ENCODE results near the gene CACNB2. TPM values are rescaled to one million over a fixed set of nuclear protein-coding genes. Genes with fewer than 3 reads are reported as not detected.

The CACNB2 gene
- total and polyA plus RNA-seq, 2 of the 13 experiments (the other 11 are each of a cell fraction or from before 2014, with no cell fraction given), result not detected

- BruUV-seq (replicated peaks), result no TSS peak
- TF ChIP-seq TFDP2 (CRISPR knock-in tag; IDR thresholded peaks at IDR 0.05) (no peak), FOXP4 (CRISPR knock-in tag; IDR thresholded peaks at IDR 0.05) (no peak), FOXM1 (CRISPR knock-in tag; IDR thresholded peaks at IDR 0.05) (no peak), ATF4 (CRISPR knock-in tag; IDR thresholded peaks at IDR 0.05) (no peak), ZSCAN25 (CRISPR knock-in tag; IDR thresholded peaks at IDR 0.05) (no peak), U2AF2 (IDR thresholded peaks at IDR 0.05; ENCODE audit: low read depth, low read length) (no peak), MED1 (CRISPR knock-in tag; IDR thresholded peaks at IDR 0.05) (no peak), NCOR1 (IDR thresholded peaks at IDR 0.05; ENCODE audit: borderline replicate concordance, low read length) (no peak), IRF2 (CRISPR knock-in tag; IDR thresholded peaks at IDR 0.05) (no peak), CSRNP1 (CRISPR knock-in tag; IDR thresholded peaks at IDR 0.05) (no peak), ELF3 (CRISPR knock-in tag; IDR thresholded peaks at IDR 0.05) (no peak), SAFB2 (CRISPR knock-in tag; IDR thresholded peaks at IDR 0.05; ENCODE audit: borderline replicate concordance, low read depth) (no peak), ZNF879 (CRISPR knock-in tag; IDR thresholded peaks at IDR 0.05) (no peak), CREM (IDR thresholded peaks at IDR 0.05) (no peak), CREM (CRISPR knock-in tag; IDR thresholded peaks at IDR 0.05) (no peak), ZNF883 (CRISPR knock-in tag; IDR thresholded peaks at IDR 0.05; ENCODE audit: not compliant biosample characterization) (no peak), CREBL2 (CRISPR knock-in tag; IDR thresholded peaks at IDR 0.05; ENCODE audit: borderline replicate concordance) (no peak), CHD4 (IDR thresholded peaks at IDR 0.05; ENCODE audit: borderline replicate concordance, low read length) (no peak), ZNF652 (CRISPR knock-in tag; IDR thresholded peaks at IDR 0.05; ENCODE audit: borderline replicate concordance, low read depth) (no peak)
- DNase-seq (ENCODE audit: low spot score) (no peak), FAIRE-seq (no peak), ATAC-seq (no peak)
- no peaks in the 10 kb centered on the region for H3K9me3 ChIP-seq (ENCODE audit: low read length)
- in situ Hi-C loops (cut with HindIII; ENCODE audit: extremely low pct_ligation_motif_present, low pct_unique_long_range_greater_than_20kb) (no loop called here), intact Hi-C loops (cut with micrococcal nuclease; ENCODE audit: unreplicated experiment) (no loop called here)
- no peaks in the 10 kb centered on the region for H3K4me1 ChIP-seq (ENCODE audit: insufficient read depth, low read length)
- no peak overlapping the region for H3K4me2 ChIP-seq (ENCODE audit: low read depth, low read length)
- H3K27me3 ChIP-seq (ENCODE audit: control insufficient read depth in 1 of 2, insufficient read depth in 2 of 2, low read length in 2 of 2), result no peaks in the 10 kb centered on the region
- peaks cover 0 to 1% of the 10 kb centered on the region in 2 experiments; a peak in 1 of 5 replicates for H3K36me3 ChIP-seq (replicated peaks in 1 of 2; ENCODE audit: control insufficient read depth in 1 of 2, insufficient read depth in 2 of 2, low read length in 2 of 2)
- POLR2A ChIA-PET, result no interaction called here
- no peaks in the 10 kb centered on the region for H3K79me2 ChIP-seq (ENCODE audit: insufficient read depth, low read length)
- no peaks in the 10 kb centered on the region for H4K20me1 ChIP-seq (ENCODE audit: insufficient read depth, low read length)
- 97% methylated on average over 7 of the region's 7 CpGs for WGBS (ENCODE audit: low lambda C conversion rate)
- no peak overlapping the region for H3K9ac ChIP-seq (ENCODE audit: insufficient read depth, low read depth, low read length)
- H3K4me3 ChIP-seq (replicated peaks in 1 of 3; ENCODE audit: insufficient read depth in 1 of 3, low read depth in 2 of 3, low read length in 3 of 3), result no peak overlapping the region
- no peak overlapping the region for H2AFZ ChIP-seq (ENCODE audit: low read length)
- CTCF ChIA-PET (ENCODE audit: low intra/inter-chr PET ratio, low total read pairs), result no interaction called here
- no peak overlapping the region for H3K27ac ChIP-seq (ENCODE audit: extremely low read length, insufficient read depth, low read length)
Measured at GRCh38 chr10:18532881-18533535, 392.8 kb downstream of the CACNB2 start.
